ENCODE measurements around the gene ASH1L. TPM values are rescaled to one million over a fixed set of nuclear protein-coding genes. Genes with fewer than 3 reads are reported as not detected.

The ASH1L gene
- total RNA-seq, 1 experiment from 2014 or later = 30.5 TPM

GRCh38 chr1:155485222-155485621 is 77.4 kb downstream of the ASH1L start:
- no peak overlapping the region for H3K4me2 ChIP-seq (ENCODE audit: low read length)
- H3K9me3 ChIP-seq (ENCODE audit: control insufficient read depth in 1 of 2, insufficient read depth in 1 of 2, low read depth in 1 of 2, low read length in 2 of 2) = no peaks in the 10 kb centered on the region
- H3K27me3 ChIP-seq (ENCODE audit: insufficient read depth, low read length) = no peaks in the 10 kb centered on the region
- no peaks in the 10 kb centered on the region for H3K4me1 ChIP-seq (ENCODE audit: control insufficient read depth in 1 of 2, insufficient read depth in 2 of 2, low read length in 2 of 2)
- H3K9me2 ChIP-seq (ENCODE audit: insufficient read depth) = no peaks in the 10 kb centered on the region
- TF ChIP-seq TCF7L2 (IDR thresholded peaks at IDR 0.05; ENCODE audit: borderline replicate concordance, extremely low read depth, insufficient read depth, insufficient read length) (no peak), ZFX (IDR thresholded peaks at IDR 0.05) (no peak), FOSL1 (IDR thresholded peaks at IDR 0.05; ENCODE audit: low read depth) (no peak), CTCF (IDR thresholded peaks at IDR 0.05 in 2 of 3, conservative IDR thresholded peaks at IDR 0.05 in 1 of 3; ENCODE audit: borderline replicate concordance in 1 of 3, insufficient read depth in 1 of 3, low read depth in 2 of 3, low read length in 2 of 3) (no peak), ZBTB33 (IDR thresholded peaks at IDR 0.05; ENCODE audit: extremely low read depth, insufficient replicate concordance, low read length) (no peak), POLR2A (IDR thresholded peaks at IDR 0.05; ENCODE audit: borderline replicate concordance, extremely low read depth, insufficient read depth, insufficient read length) (no peak), ZNF274 (IDR thresholded peaks at IDR 0.05; ENCODE audit: low read depth, low read length) (no peak), JUND (IDR thresholded peaks at IDR 0.05) (no peak), EZH2 (IDR thresholded peaks at IDR 0.05) (no peak), ELF1 (IDR thresholded peaks at IDR 0.05; ENCODE audit: borderline replicate concordance, low read depth) (no peak), YY1 (IDR thresholded peaks at IDR 0.05; ENCODE audit: extremely low read depth, insufficient replicate concordance, low read depth, low read length) (no peak), SRF (IDR thresholded peaks at IDR 0.05; ENCODE audit: low read depth) (no peak), ATF3 (IDR thresholded peaks at IDR 0.05) (no peak), EZH2phosphoT487 (IDR thresholded peaks at IDR 0.05; ENCODE audit: borderline replicate concordance) (no peak), CEBPB (IDR thresholded peaks at IDR 0.05; ENCODE audit: low read depth) (no peak), POLR2AphosphoS5 (IDR thresholded peaks at IDR 0.05; ENCODE audit: low read depth, low read length) (no peak), RAD21 (IDR thresholded peaks at IDR 0.05; ENCODE audit: low read depth) (no peak)
- CTCF ChIA-PET = no interaction called here
- BruUV-seq (replicated peaks) = no TSS peak
- POLR2A ChIA-PET = no interaction called here
- intact Hi-C loops (cut with micrococcal nuclease) = no loop called here
- H3K79me2 ChIP-seq (ENCODE audit: insufficient read depth, low read length) = peaks cover 35% of the 10 kb centered on the region
- no peak overlapping the region for H2AFZ ChIP-seq (ENCODE audit: low read depth, low read length, poor library complexity, severe bottlenecking)
- no peak overlapping the region for H3K4me3 ChIP-seq (replicated peaks in 1 of 2; ENCODE audit: low read depth in 1 of 2, low read length in 2 of 2)
- DNase-seq (ENCODE audit: low read depth, low spot score) = no peak
- peaks cover 4 to 17% of the 10 kb centered on the region in 2 experiments; a peak in 3 of 4 replicates for H3K36me3 ChIP-seq (ENCODE audit: control insufficient read depth in 1 of 2, insufficient read depth in 2 of 2, low read length in 2 of 2)
- ATAC-seq = no peak
- no peaks in the 10 kb centered on the region; the same call in 1 of the 2 replicates for H4K20me1 ChIP-seq (ENCODE audit: insufficient read depth)
- no peak overlapping the region for H3K9ac ChIP-seq (ENCODE audit: low read length)
- H3K27ac ChIP-seq (ENCODE audit: low read depth, low read length) = no peak overlapping the region
- RAD21 ChIA-PET (ENCODE audit: low non-redundant PET in 1 of 2, low total read pairs in 2 of 2, uncharacterized antibody in 2 of 2, unreplicated experiment in 2 of 2) = no interaction called here

All from HCT116 (cell line).